GM12865 (cell line): ENCODE data around the gene CLEC2A.

Source experiments
- DNase-seq: peaks from one replicate; pipeline ENCODE4 v3.0.0; 2010; ENCODE audit warnings: low read depth
- H3K4me3 ChIP-seq: 2 replicates; pipeline ENCODE4 v1.5.1; 2011; ENCODE audit warnings: mild to moderate bottlenecking, low read depth, low read length, control low read depth
- CTCF ChIP-seq: IDR thresholded peaks from 2 replicates; pipeline ENCODE4 v1.5.1; 2011; ENCODE audit warnings: low read length, control low read depth, low read depth, inconsistent platforms; ENCODE audit not compliant: insufficient read depth; ENCODE audit errors: missing control alignments

The CLEC2A gene

GRCh38 chr12:9906873-9907272, 25.3 kb downstream of the CLEC2A start:
- TF ChIP-seq CTCF, result no peak
- no peak for DNase-seq
- H3K4me3 ChIP-seq, result no peak overlapping the region

GRCh38 chr12:9902539-9903228, 29.5 kb downstream of the CLEC2A start:
- H3K4me3 ChIP-seq, result no peak overlapping the region
- TF ChIP-seq CTCF, result no peak
- DNase-seq, result no peak

- no peak overlapping the region for H3K4me3 ChIP-seq
- TF ChIP-seq CTCF, result no peak
- no peak for DNase-seq
These were observed 31.2 kb downstream of the CLEC2A start for GRCh38 chr12:9900930-9901329.

GRCh38 chr12:9899209-9899608, 33.0 kb downstream of the CLEC2A start:
- DNase-seq, result no peak
- TF ChIP-seq CTCF, result no peak
- no peak overlapping the region for H3K4me3 ChIP-seq

DNA sequence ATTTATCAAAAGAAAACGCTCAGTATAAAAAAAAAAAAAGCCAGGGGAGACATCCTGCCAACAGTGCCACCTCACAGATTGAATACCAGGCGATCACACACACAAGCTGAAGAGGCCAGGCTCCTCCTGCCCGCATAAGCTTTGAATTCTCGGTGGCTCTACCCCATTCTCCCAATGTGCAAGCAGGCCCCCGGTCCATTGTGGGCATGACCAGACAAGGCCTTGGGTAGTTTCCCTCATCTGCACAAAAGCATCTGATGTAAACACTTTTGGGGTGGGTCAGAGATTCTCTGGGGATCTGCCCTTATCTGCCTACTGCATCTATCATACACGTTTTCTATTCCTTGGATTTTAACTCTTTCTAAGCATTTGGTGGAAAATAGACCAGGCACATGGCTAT, 34.6 kb downstream of the CLEC2A start:
- DNase-seq, result no peak
- no peak overlapping the region for H3K4me3 ChIP-seq
- TF ChIP-seq CTCF, result no peak

- TF ChIP-seq CTCF, result no peak
- no peak for DNase-seq
- no peak overlapping the region for H3K4me3 ChIP-seq
These were observed 36.8 kb downstream of the CLEC2A start for GRCh38 chr12:9895215-9895971.
